K562 (cell line): ENCODE data around the gene ADIPOR1. TPM values are rescaled to one million over a fixed set of nuclear protein-coding genes. Genes with fewer than 3 reads are reported as not detected.

Experiments
- ASH1L ChIP-seq: fragments of 450-650 bp; IDR thresholded peaks from 2 replicates; pipeline ENCODE4 v1.6.1; 2018; ENCODE audit warnings: borderline replicate concordance, mild to moderate bottlenecking, low read depth; ENCODE audit not compliant: partially characterized antibody
- ATF2 ChIP-seq: sonication (generic); formaldehyde crosslinking; IDR thresholded peaks from 2 replicates; pipeline ENCODE4 v1.8.1; 2022; ENCODE audit warnings: missing genetic modification reagents
- BCL6 ChIP-seq: fragments of 250-450 bp; sonication (Bioruptor Pico); IDR thresholded peaks from 2 replicates; pipeline ENCODE4 v1.4.0; 2020
- BHLHE40 ChIP-seq: IDR thresholded peaks from 2 replicates; pipeline ENCODE4 v1.6.1; 2011; ENCODE audit warnings: low read length, improper control_type of control experiment
- GABPB1 ChIP-seq: sonication (generic); formaldehyde crosslinking; IDR thresholded peaks from 2 replicates; pipeline ENCODE4 v1.8.0; 2022; ENCODE audit warnings: mild to moderate bottlenecking, missing genetic modification reagents
- HMGN3 ChIP-seq: IDR thresholded peaks from 2 replicates; pipeline ENCODE4 v1.6.1; 2011; ENCODE audit warnings: borderline replicate concordance, low read depth, mild to moderate bottlenecking, mixed read lengths, low read length; ENCODE audit not compliant: insufficient read length; ENCODE audit errors: extremely low read depth
- IRF9 ChIP-seq: fragments of 450-650 bp; IDR thresholded peaks from 2 replicates; pipeline ENCODE4 v1.6.1; 2016; ENCODE audit warnings: missing biosample characterization, missing genetic modification characterization
- NFIC ChIP-seq: fragments of 450-650 bp; IDR thresholded peaks from 2 replicates; pipeline ENCODE4 v1.6.1; 2017; ENCODE audit warnings: mild to moderate bottlenecking, inconsistent platforms
- NUFIP1 ChIP-seq: fragments of 450-650 bp; IDR thresholded peaks from 2 replicates; pipeline ENCODE4 v1.6.1; 2018; ENCODE audit not compliant: partially characterized antibody
- PHF21A ChIP-seq: fragments of 450-650 bp; IDR thresholded peaks from 2 replicates; pipeline ENCODE4 v1.6.1; 2017; ENCODE audit warnings: low read depth, borderline replicate concordance
- PURB ChIP-seq: sonication (generic); formaldehyde crosslinking; IDR thresholded peaks from 2 replicates; pipeline ENCODE4 v1.9.0; 2021; ENCODE audit warnings: low read depth, mild to moderate bottlenecking, missing genetic modification reagents
- RERE ChIP-seq: sonication (generic); formaldehyde crosslinking; IDR thresholded peaks from 2 replicates; pipeline ENCODE4 v1.8.0; 2023; ENCODE audit warnings: missing genetic modification reagents, mild to moderate bottlenecking, borderline replicate concordance
- RFX1 ChIP-seq: fragments of 450-650 bp; IDR thresholded peaks from 2 replicates; pipeline ENCODE4 v1.6.1; 2016; ENCODE audit warnings: mild to moderate bottlenecking, moderate library complexity
- SMARCB1 ChIP-seq: IDR thresholded peaks from 2 replicates; pipeline ENCODE4 v1.6.1; 2011; ENCODE audit warnings: improper control_type of control experiment, low read depth; ENCODE audit not compliant: insufficient read length
- TCF3 ChIP-seq: sonication (generic); formaldehyde crosslinking; IDR thresholded peaks from 2 replicates; pipeline ENCODE4 v1.4.0; 2020; ENCODE audit warnings: mild to moderate bottlenecking, missing genetic modification reagents
- UBTF ChIP-seq, 2 experiments: IDR thresholded peaks; 2 replicates each; pipeline ENCODE4 v1.6.1; 2012; ENCODE audit warnings: improper control_type of control experiment in 2 of 2, low read depth in 2 of 2, low read length in 2 of 2, borderline replicate concordance in 1 of 2
- YBX1 ChIP-seq: fragments of 450-650 bp; IDR thresholded peaks from 2 replicates; pipeline ENCODE4 v1.7.1; 2016; ENCODE audit warnings: mild to moderate bottlenecking
- polyA plus RNA-seq, 8 experiments: library from polyadenylated mRNA; depleted of rRNA in 4 of 8; stranded (reverse) in 5 of 8; unstranded in 3 of 8; fragments of >200 nt; fragmentation: Nextera tagmentation in 2 of 8; fragmentation: Illumina TruSeq in 1 of 8; extraction: Ambion mirVana in 2 of 8; extraction: Trizol in 1 of 8; gene quantifications; 2 replicates each; pipeline versions ENCODE4 v1.2.1 to v1.2.3, GENCODE V29; 2011 to 2014; ENCODE audit warnings: inconsistent platforms in 1 of 8, missing spikeins in 1 of 8
- total RNA-seq, 7 experiments: library from RNA; depleted of rRNA in 6 of 7; stranded (reverse); fragments of >200 nt in 6 of 7; fragmentation: Illumina TruSeq in 2 of 7; extraction: Trizol in 2 of 7; gene quantifications; 2 replicates each; pipeline versions ENCODE4 v1.2.1 to v1.2.3, GENCODE V29; 2011 to 2021; ENCODE audit warnings: low replicate concordance in 1 of 7

The ADIPOR1 gene
- total and polyA plus RNA-seq, 9 of the 15 experiments (the other 6 are each of a cell fraction or from before 2014, with no cell fraction given): 29.0 to 217 (median 100) TPM

- peak; percentile 91 to 95 for TF ChIP-seq UBTF (IDR thresholded peaks at IDR 0.05; ENCODE audit: borderline replicate concordance in 1 of 2, low read depth in 2 of 2, low read length in 2 of 2)
- no peak for TF ChIP-seq RERE (CRISPR knock-in tag)
- no peak for TF ChIP-seq ATF2
- peak; percentile 99 for TF ChIP-seq BHLHE40
- TF ChIP-seq PHF21A: peak; percentile 88; the same call in 1 of the 2 replicates
- no peak for TF ChIP-seq ASH1L
- TF ChIP-seq NUFIP1: no peak
- no peak for TF ChIP-seq RFX1
- TF ChIP-seq HMGN3: peak; percentile 94
- TF ChIP-seq GABPB1 (CRISPR knock-in tag): peak; percentile 85
- peak; percentile 63; the same call in 1 of the 2 replicates for TF ChIP-seq NFIC
- TF ChIP-seq IRF9: peak; percentile 96
- no peak for TF ChIP-seq SMARCB1
- TF ChIP-seq PURB (CRISPR knock-in tag): no peak
- peak; percentile 62; the same call in 1 of the 2 replicates for TF ChIP-seq YBX1
- peak; percentile 30 for TF ChIP-seq TCF3 (CRISPR knock-in tag)
- TF ChIP-seq BCL6 (CRISPR knock-in tag): no peak
These were observed 31.3 kb downstream of the ADIPOR1 start, which contains the start of gene KLHL12 (continued) for GRCh38 chr1:202926581-202927491.
